NCI-H82 treated with DMSO at 0.1 percent for 48 hours (cell line): ENCODE data around the gene PDE11A.
"Not testable (repeated sequence)": the region's sequence is repeated elsewhere in the genome, so short reads cannot be mapped to it uniquely, and the experiment has no call there.

ENCODE experiments used
- DNase-seq: peaks from one replicate; lab custom pipeline; 2025; ENCODE audit not compliant: unreplicated experiment; lab: John Stamatoyannopoulos, UW

The PDE11A gene

DNA sequence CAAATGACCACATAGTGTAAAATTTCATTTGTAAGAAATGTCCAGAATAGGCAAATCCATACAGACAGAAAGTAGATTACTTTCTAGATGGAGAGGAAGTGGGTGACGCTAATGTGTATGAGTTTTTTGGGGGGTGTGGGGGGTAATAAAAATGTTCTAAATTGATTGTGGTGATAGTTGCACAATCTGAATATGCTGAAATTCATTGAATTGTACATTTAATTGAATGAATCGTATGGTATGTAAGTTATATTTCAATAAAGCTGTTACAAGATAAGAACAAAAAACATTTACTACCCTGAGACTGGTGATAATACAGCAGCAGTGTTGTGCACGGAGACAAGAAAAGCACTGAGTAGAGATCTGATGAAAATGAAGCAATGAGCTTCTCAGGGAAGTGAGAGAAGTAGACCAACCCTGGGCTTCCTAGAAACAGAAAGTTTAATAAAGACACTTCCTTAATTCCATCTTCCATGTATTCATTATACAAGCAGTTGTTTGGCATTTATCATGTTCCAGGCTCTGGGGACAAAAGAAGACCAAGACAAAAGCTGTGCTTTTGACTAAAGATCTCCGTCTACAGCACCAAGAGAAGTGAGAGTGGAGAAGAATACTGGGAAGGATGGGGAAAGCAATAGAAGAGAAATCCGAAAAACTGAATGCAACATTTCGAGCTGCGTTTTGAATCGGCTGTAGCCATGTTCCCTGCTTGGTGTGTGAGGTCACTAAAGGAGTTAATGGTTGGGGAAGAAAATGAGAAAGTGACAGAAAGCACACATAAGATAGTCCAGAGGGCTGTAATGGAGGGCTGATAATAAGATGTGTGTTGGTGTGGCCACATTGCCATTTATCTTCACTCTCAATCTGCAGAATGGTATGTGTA, 1.8 kb upstream of the PDE11A start:
- DNase-seq, result no peak

- DNase-seq, result no peak
These were observed 586 bp downstream of the PDE11A start for GRCh38 chr2:178072000-178072382.

- DNase-seq, result no peak
These were observed 1.8 kb downstream of the PDE11A start for GRCh38 chr2:178070824-178071223.

GRCh38 chr2:178069551-178069950, 3.0 kb downstream of the PDE11A start:
- DNase-seq, result no peak

GRCh38 chr2:178068823-178069454, 3.6 kb downstream of the PDE11A start:
- no peak for DNase-seq

DNA sequence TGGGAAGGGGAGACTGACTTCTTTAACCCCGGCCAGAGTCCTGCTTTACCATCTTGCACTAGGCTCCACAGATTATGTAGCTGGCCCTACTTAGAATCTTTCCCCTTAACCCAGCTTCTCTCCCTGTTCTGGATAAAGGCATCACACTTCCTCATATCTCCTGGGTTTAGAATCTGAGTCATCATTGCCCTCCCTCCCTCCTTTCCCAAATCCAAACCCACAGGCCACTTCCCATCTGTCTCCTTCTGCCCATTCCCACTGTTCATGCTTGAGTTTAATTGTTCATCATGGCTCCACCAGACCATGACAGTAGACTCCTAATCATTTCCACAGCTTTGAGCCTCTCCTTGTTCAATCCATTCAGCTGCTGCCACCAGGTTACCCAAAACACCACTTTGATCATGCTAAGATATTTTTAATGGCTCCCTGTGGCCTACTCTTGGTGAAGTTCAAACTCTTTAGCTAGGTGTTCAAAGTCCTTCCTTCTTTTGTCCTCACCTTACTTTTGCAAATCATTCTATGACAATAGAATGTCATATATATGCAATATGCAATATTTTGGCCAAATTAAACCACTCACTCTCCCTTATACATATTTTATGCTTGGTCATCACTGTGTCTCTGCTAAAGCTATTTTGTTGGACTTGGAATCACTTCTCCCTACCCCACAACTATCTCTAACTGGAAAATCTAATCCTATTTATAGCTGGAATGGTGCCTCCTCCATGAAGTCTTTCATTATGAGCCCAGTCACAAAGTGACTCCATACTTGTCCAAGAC, 5.5 kb downstream of the PDE11A start:
- DNase-seq, result no peak

DNA sequence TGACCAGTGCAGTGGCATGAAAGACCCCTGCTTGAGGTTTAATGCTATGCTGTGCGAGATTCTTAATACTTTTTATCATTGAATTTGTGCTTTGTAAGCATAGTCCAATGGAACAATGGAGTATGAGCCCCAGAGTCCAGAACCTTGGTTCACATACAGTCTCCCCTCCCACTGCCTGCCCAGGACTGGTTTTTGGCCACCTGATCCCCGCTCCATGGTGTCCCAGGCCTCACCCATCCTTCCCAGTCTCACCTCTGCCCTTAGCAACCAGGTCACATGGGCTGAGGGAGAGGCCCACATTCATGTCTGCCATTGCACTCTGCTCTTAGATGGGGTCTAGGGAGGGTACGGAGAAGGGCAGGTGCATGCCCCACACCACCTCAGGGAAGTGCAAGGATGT, 6.3 kb downstream of the PDE11A start:
- DNase-seq, result no peak

- no peak for DNase-seq
These were observed 12.9 kb downstream of the PDE11A start for GRCh38 chr2:178059681-178060080.

GRCh38 chr2:178059111-178059510, 13.5 kb downstream of the PDE11A start:
- no peak for DNase-seq

DNA sequence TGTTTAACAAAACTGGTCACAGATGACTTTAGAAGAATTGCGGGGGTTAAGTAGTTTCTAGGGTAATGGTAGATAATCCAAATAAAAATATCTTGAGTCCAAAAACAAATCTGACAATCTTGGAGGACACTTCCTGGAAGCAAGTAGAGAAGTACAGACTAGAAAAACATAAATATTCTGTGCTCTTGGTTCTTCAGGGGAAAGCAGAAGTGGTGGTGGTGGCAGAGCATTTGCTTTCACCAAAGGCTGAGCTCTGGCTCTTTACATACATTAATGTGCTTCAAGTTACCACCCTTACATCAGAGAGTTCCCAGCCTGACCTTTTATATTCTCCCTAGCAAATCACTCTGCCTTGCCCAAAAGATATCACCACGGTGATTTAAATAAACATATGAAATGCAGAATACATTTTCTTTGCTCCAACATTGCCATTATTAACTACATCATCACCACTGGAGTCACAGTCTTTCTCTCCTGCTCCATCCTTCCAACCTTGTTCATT, 15.3 kb downstream of the PDE11A start:
- DNase-seq, result no peak

GRCh38 chr2:178056345-178056744, 16.2 kb downstream of the PDE11A start:
- no peak for DNase-seq

DNA sequence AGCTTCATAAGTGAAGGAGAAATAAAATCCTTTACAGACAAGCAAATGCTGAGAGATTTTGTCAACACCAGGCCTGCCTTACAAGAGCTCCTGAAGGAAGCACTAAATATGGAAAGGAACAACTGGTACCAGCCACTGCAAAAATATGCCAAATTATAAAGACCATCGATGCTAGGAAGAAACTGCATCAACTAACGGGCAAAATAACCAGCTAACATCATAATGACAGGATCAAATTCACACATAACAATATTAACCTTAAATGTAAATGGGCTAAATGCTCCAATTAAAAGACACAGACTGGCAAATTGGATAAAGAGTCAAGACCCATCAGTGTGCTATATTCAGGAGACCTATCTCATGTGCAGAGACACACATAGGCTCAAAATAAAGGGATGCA, 21.3 kb downstream of the PDE11A start:
- DNase-seq, result not testable (repeated sequence)

DNA sequence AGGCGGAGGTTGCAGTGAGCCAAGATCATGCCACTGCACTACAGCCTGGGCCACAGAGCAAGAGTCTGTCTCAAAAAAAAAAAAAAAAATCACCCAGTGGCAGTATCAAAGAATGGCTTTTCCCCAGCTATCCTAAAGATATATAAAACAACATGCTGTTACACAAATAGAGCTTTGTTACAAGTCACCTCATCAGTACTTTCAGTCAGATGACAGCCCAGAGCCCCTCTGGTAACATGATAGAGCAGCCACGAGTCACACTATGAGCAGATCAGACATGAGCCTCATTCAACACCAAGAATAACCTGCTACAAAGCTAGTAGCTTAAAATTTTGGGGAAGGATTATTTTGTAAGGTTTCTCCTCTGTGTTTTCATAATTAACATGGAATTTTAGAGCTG, 25.2 kb downstream of the PDE11A start:
- DNase-seq, result no peak

- DNase-seq, result no peak
These were observed 27.7 kb downstream of the PDE11A start for GRCh38 chr2:178044836-178045235.

DNA sequence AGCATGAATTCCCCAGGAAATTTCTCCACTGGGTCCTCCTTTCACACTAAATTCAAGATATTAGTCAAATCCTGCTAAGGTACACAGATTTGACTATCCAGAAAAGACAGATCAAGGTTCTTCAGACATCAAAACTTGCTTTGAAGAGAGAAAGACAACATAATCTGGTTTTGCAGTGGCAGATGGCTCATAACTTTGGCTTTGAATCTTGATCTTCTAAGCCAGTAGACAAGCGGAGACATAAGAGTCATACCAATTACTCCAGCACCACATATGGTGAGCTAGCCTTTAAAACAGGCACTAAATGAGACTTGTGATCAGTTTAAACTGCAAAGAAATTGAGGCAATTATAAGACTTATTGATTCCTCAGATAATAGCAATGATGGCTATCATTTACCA, 29.3 kb downstream of the PDE11A start:
- DNase-seq, result peak; percentile 96

DNA sequence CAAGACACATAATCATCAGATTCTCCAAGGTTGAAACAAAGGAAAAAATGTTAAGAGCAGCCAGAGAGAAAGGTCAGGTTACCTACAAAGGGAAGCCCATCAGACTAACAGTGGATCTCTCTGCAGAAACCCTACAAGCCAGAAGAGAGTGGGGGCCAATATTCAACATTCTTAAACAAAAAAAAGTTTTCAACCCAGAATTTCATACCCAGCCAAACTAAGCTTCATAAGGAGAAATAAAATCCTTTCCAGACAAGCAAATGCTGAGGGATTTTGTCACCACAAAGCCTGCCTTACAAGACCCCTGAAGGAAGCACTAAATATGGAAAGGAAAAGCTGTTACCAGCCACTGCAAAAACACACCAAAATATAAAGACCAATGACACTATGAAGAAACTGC, 39.0 kb downstream of the PDE11A start:
- not testable (repeated sequence) for DNase-seq

DNA sequence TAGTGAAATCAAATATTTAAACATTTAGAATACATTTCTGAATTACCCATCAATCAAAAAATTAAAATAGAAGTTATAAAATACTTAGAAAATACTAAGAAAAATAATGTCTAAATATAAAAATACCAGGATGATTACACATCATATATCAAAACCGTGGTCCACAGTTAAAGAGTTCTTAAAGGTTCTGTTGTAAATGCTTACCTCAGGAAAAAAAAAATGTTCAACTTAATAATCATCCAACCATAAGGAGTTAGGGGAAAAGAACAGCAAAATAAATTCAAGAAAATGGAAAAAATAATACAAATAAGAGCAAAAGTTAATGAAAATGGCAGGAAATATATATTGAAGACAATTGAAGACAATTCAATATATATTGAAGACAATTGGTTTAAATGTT, 43.2 kb downstream of the PDE11A start:
- no peak for DNase-seq

- DNase-seq, result no peak
These were observed 46.9 kb downstream of the PDE11A start for GRCh38 chr2:178025551-178026185.

DNA sequence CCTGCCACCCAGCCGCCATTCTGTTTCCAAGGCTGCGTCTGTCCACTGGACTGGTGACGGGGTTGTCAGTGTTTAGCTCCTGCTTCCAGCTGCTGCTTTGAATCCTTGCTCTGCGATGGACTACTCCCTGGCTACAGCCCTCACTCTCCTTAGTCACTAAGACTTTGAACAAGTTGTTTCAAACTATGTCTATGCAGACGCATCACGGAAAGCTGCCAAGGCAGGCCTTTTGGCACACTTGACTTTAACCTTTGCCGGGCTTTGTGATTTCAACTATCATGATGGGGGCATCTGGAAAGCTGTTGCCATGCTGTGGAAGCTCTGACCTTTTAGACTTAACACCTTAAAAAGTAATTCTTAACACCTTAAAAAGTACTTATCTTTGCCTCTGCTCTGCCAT, 54.4 kb downstream of the PDE11A start:
- DNase-seq, result no peak

GRCh38 chr2:178016612-178017011, 56.0 kb downstream of the PDE11A start:
- no peak for DNase-seq

DNA sequence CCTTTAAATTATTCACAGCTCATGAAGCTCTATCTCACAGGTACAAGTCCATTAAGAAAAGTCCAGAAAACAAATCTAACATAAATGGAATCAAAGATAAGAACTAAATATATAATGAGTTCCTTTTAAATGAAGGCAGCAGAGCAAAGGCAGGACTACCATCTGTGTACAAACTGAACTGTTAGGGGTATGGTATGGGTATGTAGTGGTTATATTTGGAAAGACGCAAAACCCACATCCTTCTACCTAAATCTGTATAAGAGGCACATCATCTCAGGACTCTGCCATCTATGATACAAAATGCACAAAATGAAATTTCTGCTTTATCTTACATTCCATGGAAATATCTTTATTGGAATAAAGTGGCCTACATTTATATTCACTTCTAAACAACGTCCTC, 59.9 kb downstream of the PDE11A start:
- no peak for DNase-seq
